ENCODE data around the gene C10orf90.

DNA sequence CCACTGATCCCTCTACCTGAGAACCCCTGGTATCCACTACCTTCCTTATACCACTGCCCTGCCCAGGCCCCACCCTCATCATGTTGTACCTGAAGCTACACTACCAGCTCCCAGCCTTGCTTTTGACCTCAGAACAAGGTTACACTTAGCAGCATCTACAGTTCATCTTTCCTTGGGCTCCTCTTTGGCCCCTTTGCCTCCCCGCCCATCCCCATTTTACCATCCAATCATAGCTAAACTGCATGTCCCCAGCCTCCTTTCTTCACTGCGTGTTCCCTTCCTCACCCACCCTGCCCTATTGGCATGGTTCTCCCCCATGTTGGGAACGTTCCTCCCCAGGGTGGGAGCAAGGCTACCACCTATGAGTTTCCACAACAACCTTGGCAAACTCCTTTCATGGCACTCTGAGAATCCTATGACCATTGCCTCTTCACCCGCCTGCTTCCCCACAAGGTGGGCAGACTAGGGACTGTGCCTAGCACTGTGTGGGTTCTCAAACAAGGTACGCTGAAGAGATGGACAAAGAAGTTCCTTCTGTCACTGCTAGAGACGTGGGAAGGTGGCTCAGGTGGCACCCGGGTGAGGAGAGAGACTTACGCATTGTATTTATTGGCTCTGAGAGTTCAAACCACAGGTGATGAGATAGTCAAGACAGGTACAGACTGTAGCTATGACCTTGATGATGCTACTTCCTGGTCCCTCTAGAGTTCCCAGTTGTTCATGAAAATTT lies 215.3 kb downstream of the C10orf90 start:
- TF ChIP-seq MAX (IDR thresholded peaks at IDR 0.05) (no peak), TAF1 (conservative IDR thresholded peaks at IDR 0.05) (no peak), REST (IDR thresholded peaks at IDR 0.05) (no peak), EGR1 (IDR thresholded peaks at IDR 0.05; ENCODE audit: low read depth in 2 of 2) (no peak), RAD21 (IDR thresholded peaks at IDR 0.05) (no peak), SP1 (IDR thresholded peaks at IDR 0.05) (no peak), FOXA1 (IDR thresholded peaks at IDR 0.05) (no peak), HNF4A (conservative IDR thresholded peaks at IDR 0.05) (no peak), GABPA (IDR thresholded peaks at IDR 0.05 in 1 of 2, conservative IDR thresholded peaks at IDR 0.05 in 1 of 2) (no peak)
- TF ChIP-seq, protein P1, sequence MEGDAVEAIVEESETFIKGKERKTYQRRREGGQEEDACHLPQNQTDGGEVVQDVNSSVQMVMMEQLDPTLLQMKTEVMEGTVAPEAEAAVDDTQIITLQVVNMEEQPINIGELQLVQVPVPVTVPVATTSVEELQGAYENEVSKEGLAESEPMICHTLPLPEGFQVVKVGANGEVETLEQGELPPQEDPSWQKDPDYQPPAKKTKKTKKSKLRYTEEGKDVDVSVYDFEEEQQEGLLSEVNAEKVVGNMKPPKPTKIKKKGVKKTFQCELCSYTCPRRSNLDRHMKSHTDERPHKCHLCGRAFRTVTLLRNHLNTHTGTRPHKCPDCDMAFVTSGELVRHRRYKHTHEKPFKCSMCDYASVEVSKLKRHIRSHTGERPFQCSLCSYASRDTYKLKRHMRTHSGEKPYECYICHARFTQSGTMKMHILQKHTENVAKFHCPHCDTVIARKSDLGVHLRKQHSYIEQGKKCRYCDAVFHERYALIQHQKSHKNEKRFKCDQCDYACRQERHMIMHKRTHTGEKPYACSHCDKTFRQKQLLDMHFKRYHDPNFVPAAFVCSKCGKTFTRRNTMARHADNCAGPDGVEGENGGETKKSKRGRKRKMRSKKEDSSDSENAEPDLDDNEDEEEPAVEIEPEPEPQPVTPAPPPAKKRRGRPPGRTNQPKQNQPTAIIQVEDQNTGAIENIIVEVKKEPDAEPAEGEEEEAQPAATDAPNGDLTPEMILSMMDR (IDR thresholded peaks at IDR 0.05; ENCODE audit: low read depth, low read length, missing input control), result no peak
- TF ChIP-seq, protein P2, sequence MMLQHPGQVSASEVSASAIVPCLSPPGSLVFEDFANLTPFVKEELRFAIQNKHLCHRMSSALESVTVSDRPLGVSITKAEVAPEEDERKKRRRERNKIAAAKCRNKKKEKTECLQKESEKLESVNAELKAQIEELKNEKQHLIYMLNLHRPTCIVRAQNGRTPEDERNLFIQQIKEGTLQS (IDR thresholded peaks at IDR 0.05), result no peak

Data from liver (tissue), 3 donors.